H9 (cell line): ENCODE results near the gene KBTBD12. TPM values are rescaled to one million over a fixed set of nuclear protein-coding genes. Genes with fewer than 3 reads are reported as not detected.

ENCODE experiments used
- DNase-seq: peaks from one replicate; pipeline ENCODE4 v3.0.0-alpha.2; 2017
- H2AFZ ChIP-seq: one replicate; pipeline ENCODE4 v1.6.1; 2013; ENCODE audit warnings: mild to moderate bottlenecking, low read length, control low read depth, moderate library complexity
- H2AK5ac ChIP-seq: 2 replicates; pipeline ENCODE4 v1.6.1; 2013; ENCODE audit warnings: low read length, control low read depth, mixed read lengths; ENCODE audit not compliant: insufficient read length
- H2BK120ac ChIP-seq: one replicate; pipeline ENCODE4 v1.6.1; 2013; ENCODE audit warnings: low read depth, mild to moderate bottlenecking, low read length, control low read depth, inconsistent platforms; ENCODE audit not compliant: poor library complexity, severe bottlenecking
- H2BK12ac ChIP-seq: 2 replicates; pipeline ENCODE4 v1.6.1; 2013; ENCODE audit warnings: low read length, control low read depth, mixed read lengths, low read depth; ENCODE audit not compliant: insufficient read length
- H2BK15ac ChIP-seq: 2 replicates; pipeline ENCODE4 v1.6.1; 2013; ENCODE audit warnings: low read depth, low read length, control low read depth
- H2BK20ac ChIP-seq: one replicate; pipeline ENCODE4 v1.6.1; 2013; ENCODE audit warnings: low read depth, mild to moderate bottlenecking, low read length, control low read depth, inconsistent platforms; ENCODE audit not compliant: poor library complexity, severe bottlenecking
- H2BK5ac ChIP-seq: 2 replicates; pipeline ENCODE4 v1.6.1; 2013; ENCODE audit warnings: low read length, control low read depth, mixed read lengths; ENCODE audit not compliant: insufficient read length
- H3K14ac ChIP-seq: 2 replicates; pipeline ENCODE4 v1.6.1; 2013; ENCODE audit warnings: low read length, control low read depth; ENCODE audit not compliant: insufficient read depth
- H3K18ac ChIP-seq: 2 replicates; pipeline ENCODE4 v1.6.1; 2013; ENCODE audit warnings: low read depth, mild to moderate bottlenecking, mixed read lengths, low read length, control low read depth; ENCODE audit not compliant: insufficient read length
- H3K23ac ChIP-seq: 2 replicates; pipeline ENCODE4 v1.6.1; 2013; ENCODE audit warnings: low read length, control low read depth, mixed read lengths, low read depth; ENCODE audit not compliant: insufficient read length
- H3K23me2 ChIP-seq: 2 replicates; pipeline ENCODE4 v1.6.1; 2013; ENCODE audit warnings: low read depth, mild to moderate bottlenecking, mixed read lengths, low read length, control low read depth; ENCODE audit not compliant: insufficient read length, poor library complexity, severe bottlenecking
- H3K27ac ChIP-seq: 2 replicates; pipeline ENCODE4 v1.5.1; 2013; ENCODE audit warnings: low read length, control low read depth, mixed read lengths, low read depth; ENCODE audit not compliant: insufficient read length
- H3K27me3 ChIP-seq: 2 replicates; pipeline ENCODE4 v1.6.1; 2013; ENCODE audit warnings: low read length, control low read depth, inconsistent platforms; ENCODE audit not compliant: insufficient read depth
- H3K4ac ChIP-seq: 2 replicates; pipeline ENCODE4 v1.6.1; 2013; ENCODE audit warnings: low read depth, mild to moderate bottlenecking, control low read depth, inconsistent platforms, low read length, moderate library complexity
- H3K4me1 ChIP-seq: 2 replicates; pipeline ENCODE4 v1.6.1; 2013; ENCODE audit warnings: low read length, control low read depth, inconsistent platforms; ENCODE audit not compliant: insufficient read depth
- H3K4me2 ChIP-seq: 2 replicates; pipeline ENCODE4 v1.6.1; 2013; ENCODE audit warnings: low read length, control low read depth, mixed read lengths; ENCODE audit not compliant: insufficient read length, insufficient read depth
- H3K56ac ChIP-seq: 2 replicates; pipeline ENCODE4 v1.6.1; 2013; ENCODE audit warnings: low read depth, mild to moderate bottlenecking, mixed read lengths, low read length, control low read depth; ENCODE audit not compliant: insufficient read length
- H3K79me1 ChIP-seq: 2 replicates; pipeline ENCODE4 v1.6.1; 2013; ENCODE audit warnings: low read depth, mild to moderate bottlenecking, moderate library complexity, low read length, control low read depth, inconsistent platforms; ENCODE audit not compliant: insufficient read depth, poor library complexity, severe bottlenecking
- H3K79me2 ChIP-seq: 2 replicates; pipeline ENCODE4 v1.6.1; 2013; ENCODE audit warnings: low read length, control low read depth, inconsistent platforms; ENCODE audit not compliant: insufficient read depth
- H3K9ac ChIP-seq: 2 replicates; pipeline ENCODE4 v1.6.1; 2013; ENCODE audit warnings: low read length, control low read depth, mixed read lengths; ENCODE audit not compliant: insufficient read length; ENCODE audit errors: extremely low read depth
- H3K9me3 ChIP-seq: one replicate; pipeline ENCODE4 v1.6.1; 2013; ENCODE audit warnings: low read depth, low read length, inconsistent platforms; ENCODE audit not compliant: control insufficient read depth
- H3T11ph ChIP-seq: one replicate; pipeline ENCODE4 v1.6.1; 2013; ENCODE audit warnings: mild to moderate bottlenecking, low read length, control low read depth, inconsistent platforms
- H4K20me1 ChIP-seq: one replicate; pipeline ENCODE4 v1.6.1; 2013; ENCODE audit not compliant: control insufficient read depth, insufficient read length, insufficient read depth
- H4K5ac ChIP-seq: 2 replicates; pipeline ENCODE4 v1.6.1; 2013; ENCODE audit warnings: low read depth, mild to moderate bottlenecking, mixed read lengths, low read length, control low read depth; ENCODE audit not compliant: insufficient read length
- H4K8ac ChIP-seq: replicated peaks from 2 replicates; pipeline ENCODE4 v1.6.1; 2013; ENCODE audit warnings: low read length, control low read depth, mixed read lengths, low read depth; ENCODE audit not compliant: insufficient read length
- H4K91ac ChIP-seq: 2 replicates; pipeline ENCODE4 v1.6.1; 2013; ENCODE audit warnings: low read depth, mild to moderate bottlenecking, moderate library complexity, mixed read lengths, low read length, control low read depth; ENCODE audit not compliant: insufficient read length
- H3K27ac Mint-ChIP-seq, 3 experiments: 2 replicates in 2 of 3; 3 replicates in 1 of 3; pipeline ENCODE4 v1.8.0; 2020 to 2021; ENCODE audit warnings: mixed read lengths in 3 of 3, mild to moderate bottlenecking in 1 of 3, moderate library complexity in 1 of 3
- H3K27me3 Mint-ChIP-seq: 2 replicates; pipeline ENCODE4 v1.8.0; 2021; ENCODE audit warnings: low read depth, mild to moderate bottlenecking, moderate library complexity, mixed read lengths
- H3K36me3 Mint-ChIP-seq, 3 experiments: 2 replicates in 2 of 3; 3 replicates in 1 of 3; pipeline ENCODE4 v1.8.0; 2020 to 2021; ENCODE audit warnings: low read depth in 3 of 3, mixed read lengths in 3 of 3; ENCODE audit not compliant: insufficient read depth in 1 of 3
- H3K4me1 Mint-ChIP-seq, 2 experiments: 2 replicates each; pipeline ENCODE4 v1.8.0; 2020; ENCODE audit warnings: mixed read lengths in 2 of 2
- H3K4me3 Mint-ChIP-seq, 2 experiments: 2 replicates in 1 of 2; 3 replicates in 1 of 2; pipeline ENCODE4 v1.8.0; 2020 to 2021; ENCODE audit warnings: mild to moderate bottlenecking in 2 of 2, mixed read lengths in 2 of 2, moderate library complexity in 1 of 2
- H3K9me3 Mint-ChIP-seq, 2 experiments: 2 replicates in 1 of 2; 3 replicates in 1 of 2; pipeline ENCODE4 v1.8.0; 2020; ENCODE audit warnings: mild to moderate bottlenecking in 2 of 2, mixed read lengths in 2 of 2, moderate library complexity in 1 of 2
- WGBS: extraction: QIAGEN DNeasy Blood & Tissue Kit; methylation state at CpG from one replicate; pipeline ENCODE4 v1.1.7; 2013; ENCODE audit warnings: missing lambda C conversion rate, low lambda C conversion rate, mixed read lengths; ENCODE audit not compliant: insufficient read length; ENCODE audit errors: extremely low coverage; 5-methylcytosine and 5-hydroxymethylcytosine counted together
- total RNA-seq: library from RNA; stranded (reverse); gene quantifications from 2 replicates; pipeline ENCODE4 v1.2.1, GENCODE V29; 2021
- TF ChIP-seq, protein P1 (sequence below): fragments of 200-600 bp; sonication (generic); conservative IDR thresholded peaks from 3 replicates; pipeline ENCODE4 v1.8.0; 2021; ENCODE audit warnings: antibody characterized with exemption, mild to moderate bottlenecking

KBTBD12 gene
- total RNA-seq, 1 experiment from 2014 or later, result not detected

DNA sequence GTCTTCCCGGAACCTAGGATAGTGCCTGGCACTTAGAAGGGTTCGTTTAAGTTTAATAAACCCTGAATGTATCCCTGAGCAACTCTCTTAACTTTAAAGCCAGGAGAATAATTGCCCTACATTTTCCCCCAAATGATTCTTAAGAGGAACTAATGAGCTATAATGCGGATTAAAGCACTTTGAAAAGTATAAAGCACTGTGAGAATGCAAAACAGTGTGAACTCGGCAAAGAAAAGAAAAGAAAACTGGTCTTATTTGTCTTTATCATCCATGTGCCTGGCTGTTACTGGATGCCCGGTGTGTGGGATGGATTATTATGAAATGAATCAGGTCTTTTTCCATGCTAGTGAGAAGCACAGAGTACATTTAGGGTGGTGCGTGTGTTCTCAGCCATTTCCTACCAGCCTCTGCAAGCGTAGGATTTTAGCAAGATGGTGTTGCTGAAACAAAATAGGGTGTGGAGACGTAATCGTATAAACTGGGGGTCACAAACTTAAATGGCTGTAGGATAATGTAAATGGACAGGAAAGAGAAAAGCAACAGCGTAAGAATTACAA, 983 bp downstream of the KBTBD12 start:
- no CpG with 5 or more reads among the region's 10 CpGs for WGBS
- H2AFZ ChIP-seq, result no peak overlapping the region
- Mint-ChIP-seq H3K36me3 (no peaks in the 10 kb centered on the region; a peak in 1 of 7 replicates), H3K4me3 (no peak overlapping the region), H3K4me1 (no peaks in the 10 kb centered on the region), H3K9me3 (peaks cover 0 to 4% of the 10 kb centered on the region in 2 experiments; a peak in 2 of 5 replicates), H3K27me3 (peaks cover 18% of the 10 kb centered on the region), H3K27ac (peak overlapping the region in 1 of 3 experiments; percentile 29; a peak in 1 of 7 replicates)
- H2BK5ac ChIP-seq, result no peak overlapping the region
- H2BK15ac ChIP-seq, result no peak overlapping the region
- H3K27ac ChIP-seq, result no peak overlapping the region
- no peak overlapping the region for H3K9ac ChIP-seq
- H4K20me1 ChIP-seq, result no peaks in the 10 kb centered on the region
- H2AK5ac ChIP-seq, result no peak overlapping the region
- no peaks in the 10 kb centered on the region for H3K9me3 ChIP-seq
- no peak overlapping the region for H4K8ac ChIP-seq
- H3K4ac ChIP-seq, result no peak overlapping the region
- H3K14ac ChIP-seq, result no peak overlapping the region
- H3K18ac ChIP-seq, result no peak overlapping the region
- H4K5ac ChIP-seq, result no peak overlapping the region
- no peak overlapping the region for H3K23ac ChIP-seq
- H3K56ac ChIP-seq, result no peak overlapping the region
- H3T11ph ChIP-seq, result no peak overlapping the region
- no peaks in the 10 kb centered on the region; the same call in 1 of the 2 replicates for H3K27me3 ChIP-seq
- no peak overlapping the region for H3K4me2 ChIP-seq
- H3K79me1 ChIP-seq, result no peaks in the 10 kb centered on the region
- H4K91ac ChIP-seq, result no peak overlapping the region
- no peak for DNase-seq
- H2BK12ac ChIP-seq, result no peak overlapping the region
- no peak overlapping the region for H2BK120ac ChIP-seq
- TF ChIP-seq, protein P1, sequence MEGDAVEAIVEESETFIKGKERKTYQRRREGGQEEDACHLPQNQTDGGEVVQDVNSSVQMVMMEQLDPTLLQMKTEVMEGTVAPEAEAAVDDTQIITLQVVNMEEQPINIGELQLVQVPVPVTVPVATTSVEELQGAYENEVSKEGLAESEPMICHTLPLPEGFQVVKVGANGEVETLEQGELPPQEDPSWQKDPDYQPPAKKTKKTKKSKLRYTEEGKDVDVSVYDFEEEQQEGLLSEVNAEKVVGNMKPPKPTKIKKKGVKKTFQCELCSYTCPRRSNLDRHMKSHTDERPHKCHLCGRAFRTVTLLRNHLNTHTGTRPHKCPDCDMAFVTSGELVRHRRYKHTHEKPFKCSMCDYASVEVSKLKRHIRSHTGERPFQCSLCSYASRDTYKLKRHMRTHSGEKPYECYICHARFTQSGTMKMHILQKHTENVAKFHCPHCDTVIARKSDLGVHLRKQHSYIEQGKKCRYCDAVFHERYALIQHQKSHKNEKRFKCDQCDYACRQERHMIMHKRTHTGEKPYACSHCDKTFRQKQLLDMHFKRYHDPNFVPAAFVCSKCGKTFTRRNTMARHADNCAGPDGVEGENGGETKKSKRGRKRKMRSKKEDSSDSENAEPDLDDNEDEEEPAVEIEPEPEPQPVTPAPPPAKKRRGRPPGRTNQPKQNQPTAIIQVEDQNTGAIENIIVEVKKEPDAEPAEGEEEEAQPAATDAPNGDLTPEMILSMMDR, result no peak
- no peaks in the 10 kb centered on the region for H3K4me1 ChIP-seq
- no peaks in the 10 kb centered on the region for H3K23me2 ChIP-seq
- no peak overlapping the region for H2BK20ac ChIP-seq
- H3K79me2 ChIP-seq, result no peaks in the 10 kb centered on the region
